ENCODE measurements around the gene RAPGEF6.

DNA sequence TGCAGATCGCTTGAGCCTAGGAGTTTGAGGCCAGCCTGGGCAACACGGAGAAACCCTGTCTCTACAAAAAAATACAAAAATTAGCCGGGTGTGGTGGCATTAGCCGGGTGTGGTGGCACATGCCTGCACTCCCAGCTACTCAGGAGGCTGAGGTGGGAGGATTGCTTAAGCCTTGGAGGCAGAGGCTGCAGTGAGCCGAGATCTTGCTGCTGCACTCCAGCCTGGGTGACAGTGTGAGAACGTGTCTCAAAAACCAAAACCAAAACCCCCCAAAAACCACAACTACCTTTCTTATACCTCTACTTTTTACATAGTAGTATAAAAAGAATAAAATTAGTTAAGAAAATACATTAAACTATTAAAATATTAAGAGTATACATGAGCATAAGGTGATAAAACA lies 121.2 kb downstream of the RAPGEF6 start:
- TF ChIP-seq, protein P1, sequence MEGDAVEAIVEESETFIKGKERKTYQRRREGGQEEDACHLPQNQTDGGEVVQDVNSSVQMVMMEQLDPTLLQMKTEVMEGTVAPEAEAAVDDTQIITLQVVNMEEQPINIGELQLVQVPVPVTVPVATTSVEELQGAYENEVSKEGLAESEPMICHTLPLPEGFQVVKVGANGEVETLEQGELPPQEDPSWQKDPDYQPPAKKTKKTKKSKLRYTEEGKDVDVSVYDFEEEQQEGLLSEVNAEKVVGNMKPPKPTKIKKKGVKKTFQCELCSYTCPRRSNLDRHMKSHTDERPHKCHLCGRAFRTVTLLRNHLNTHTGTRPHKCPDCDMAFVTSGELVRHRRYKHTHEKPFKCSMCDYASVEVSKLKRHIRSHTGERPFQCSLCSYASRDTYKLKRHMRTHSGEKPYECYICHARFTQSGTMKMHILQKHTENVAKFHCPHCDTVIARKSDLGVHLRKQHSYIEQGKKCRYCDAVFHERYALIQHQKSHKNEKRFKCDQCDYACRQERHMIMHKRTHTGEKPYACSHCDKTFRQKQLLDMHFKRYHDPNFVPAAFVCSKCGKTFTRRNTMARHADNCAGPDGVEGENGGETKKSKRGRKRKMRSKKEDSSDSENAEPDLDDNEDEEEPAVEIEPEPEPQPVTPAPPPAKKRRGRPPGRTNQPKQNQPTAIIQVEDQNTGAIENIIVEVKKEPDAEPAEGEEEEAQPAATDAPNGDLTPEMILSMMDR (IDR thresholded peaks at IDR 0.05): no peak
- no peak for TF ChIP-seq POLR2A (IDR thresholded peaks at IDR 0.05)
